SJCRH30 (cell line): ENCODE results near the gene NOG. TPM values are rescaled to one million over a fixed set of nuclear protein-coding genes. Genes with fewer than 3 reads are reported as not detected.
A peak's percentile ranks its signal among the peaks of the same experiment; 100 is the strongest.

Experiments
- DNase-seq, 2 experiments: peaks; one replicate each; pipeline ENCODE4 v3.0.0-alpha.2; 2015 to 2020
- H3K27ac ChIP-seq: fragments of 250-450 bp; sonication (Bioruptor Pico); 2 replicates; pipeline ENCODE4 v1.5.1; 2020; ENCODE audit warnings: mild to moderate bottlenecking, moderate library complexity
- H3K27me3 ChIP-seq: fragments of 250-450 bp; sonication (Bioruptor Pico); 2 replicates; pipeline ENCODE4 v1.5.1; 2020; ENCODE audit warnings: mild to moderate bottlenecking, moderate library complexity
- H3K36me3 ChIP-seq: fragments of 250-450 bp; sonication (Bioruptor Pico); 2 replicates; pipeline ENCODE4 v1.5.1; 2020; ENCODE audit warnings: mild to moderate bottlenecking, moderate library complexity
- H3K4me1 ChIP-seq: fragments of 250-450 bp; sonication (Bioruptor Pico); 2 replicates; pipeline ENCODE4 v1.5.1; 2020; ENCODE audit warnings: mild to moderate bottlenecking, moderate library complexity
- H3K4me3 ChIP-seq: fragments of 250-450 bp; sonication (Bioruptor Pico); 2 replicates; pipeline ENCODE4 v1.5.1; 2020; ENCODE audit warnings: mild to moderate bottlenecking, moderate library complexity
- H3K9me3 ChIP-seq: fragments of 250-450 bp; sonication (Bioruptor Pico); replicated peaks from 2 replicates; pipeline ENCODE4 v1.5.1; 2020; ENCODE audit warnings: mild to moderate bottlenecking, moderate library complexity
- total RNA-seq: library from RNA; depleted of rRNA; stranded (reverse); fragments of >200 nt; shearing (Covaris generic); gene quantifications from 2 replicates; pipeline ENCODE4 v1.2.3, GENCODE V29; 2014

NOG gene
- total RNA-seq, 1 experiment from 2014 or later: 19.8 TPM

GRCh38 chr17:56603486-56604238 lies 10.2 kb downstream of the NOG start:
- peak; percentile 73 to 88 for DNase-seq
- H3K36me3 ChIP-seq: no peaks in the 10 kb centered on the region
- no peaks in the 10 kb centered on the region for H3K27me3 ChIP-seq
- no peak overlapping the region for H3K4me3 ChIP-seq
- peaks cover 62% of the 10 kb centered on the region for H3K4me1 ChIP-seq
- peak overlapping the region; percentile 100 for H3K27ac ChIP-seq
- H3K9me3 ChIP-seq: no peaks in the 10 kb centered on the region; the same call in 1 of the 2 replicates

- H3K4me3 ChIP-seq: no peak overlapping the region
- peaks cover 51% of the 10 kb centered on the region for H3K4me1 ChIP-seq
- peak overlapping the region; percentile 100 for H3K27ac ChIP-seq
- no peaks in the 10 kb centered on the region for H3K27me3 ChIP-seq
- H3K36me3 ChIP-seq: no peaks in the 10 kb centered on the region
- no peaks in the 10 kb centered on the region; the same call in 1 of the 2 replicates for H3K9me3 ChIP-seq
- DNase-seq: peak; percentile 28 to 50
These were observed 11.3 kb downstream of the NOG start for GRCh38 chr17:56604691-56605290.

GRCh38 chr17:56608944-56609343 lies 15.4 kb downstream of the NOG start:
- H3K27me3 ChIP-seq: no peaks in the 10 kb centered on the region
- no peaks in the 10 kb centered on the region for H3K36me3 ChIP-seq
- no peaks in the 10 kb centered on the region; the same call in 1 of the 2 replicates for H3K9me3 ChIP-seq
- no peak for DNase-seq
- H3K4me3 ChIP-seq: no peak overlapping the region
- no peak overlapping the region for H3K27ac ChIP-seq
- peaks cover 21% of the 10 kb centered on the region for H3K4me1 ChIP-seq

GRCh38 chr17:56610321-56610720 lies 16.8 kb downstream of the NOG start:
- Histone ChIP-seq H3K9me3 (no peaks in the 10 kb centered on the region; the same call in 1 of the 2 replicates), H3K27me3 (no peaks in the 10 kb centered on the region), H3K4me1 (peaks cover 7% of the 10 kb centered on the region), H3K27ac (no peak overlapping the region), H3K4me3 (no peak overlapping the region), H3K36me3 (no peaks in the 10 kb centered on the region)
- DNase-seq: no peak

GRCh38 chr17:56613131-56613530 lies 19.6 kb downstream of the NOG start:
- Histone ChIP-seq H3K9me3 (no peaks in the 10 kb centered on the region), H3K27ac (no peak overlapping the region), H3K36me3 (no peaks in the 10 kb centered on the region), H3K4me3 (no peak overlapping the region), H3K4me1 (peaks cover 5% of the 10 kb centered on the region; the same call in 1 of the 2 replicates), H3K27me3 (no peaks in the 10 kb centered on the region)
- no peak for DNase-seq

GRCh38 chr17:56614522-56614921 lies 21.0 kb downstream of the NOG start:
- H3K9me3 ChIP-seq: no peaks in the 10 kb centered on the region
- no peaks in the 10 kb centered on the region for H3K36me3 ChIP-seq
- H3K4me1 ChIP-seq: peaks cover 5% of the 10 kb centered on the region; the same call in 1 of the 2 replicates
- no peak overlapping the region for H3K27ac ChIP-seq
- no peak for DNase-seq
- no peaks in the 10 kb centered on the region for H3K27me3 ChIP-seq
- no peak overlapping the region for H3K4me3 ChIP-seq

GRCh38 chr17:56616239-56616638 lies 22.7 kb downstream of the NOG start:
- Histone ChIP-seq H3K36me3 (no peaks in the 10 kb centered on the region), H3K27ac (no peak overlapping the region), H3K4me3 (no peak overlapping the region), H3K4me1 (peaks cover 5% of the 10 kb centered on the region; the same call in 1 of the 2 replicates), H3K9me3 (no peaks in the 10 kb centered on the region), H3K27me3 (no peaks in the 10 kb centered on the region)
- no peak for DNase-seq

GRCh38 chr17:56623383-56623782 lies 29.9 kb downstream of the NOG start:
- DNase-seq: peak; percentile 18 to 57
- no peak overlapping the region; the same call in 1 of the 2 replicates for H3K27ac ChIP-seq

GRCh38 chr17:56624309-56624708 lies 30.8 kb downstream of the NOG start:
- H3K27me3 ChIP-seq: no peaks in the 10 kb centered on the region
- no peak for DNase-seq
- H3K27ac ChIP-seq: no peak overlapping the region
- H3K36me3 ChIP-seq: no peaks in the 10 kb centered on the region
- H3K4me3 ChIP-seq: no peak overlapping the region
- H3K4me1 ChIP-seq: peaks cover 16% of the 10 kb centered on the region
- H3K9me3 ChIP-seq: no peaks in the 10 kb centered on the region

More at GRCh38 chr17:56623383-56623782, 29.9 kb downstream of the NOG start:
- no peaks in the 10 kb centered on the region for H3K36me3 ChIP-seq
- H3K27me3 ChIP-seq: no peaks in the 10 kb centered on the region
- no peaks in the 10 kb centered on the region for H3K9me3 ChIP-seq
- H3K4me1 ChIP-seq: peaks cover 16% of the 10 kb centered on the region
- H3K4me3 ChIP-seq: no peak overlapping the region

GRCh38 chr17:56624912-56625311 lies 31.4 kb downstream of the NOG start:
- H3K27ac ChIP-seq: no peak overlapping the region
- no peak for DNase-seq
- H3K36me3 ChIP-seq: no peaks in the 10 kb centered on the region
- peaks cover 16% of the 10 kb centered on the region for H3K4me1 ChIP-seq
- H3K27me3 ChIP-seq: no peaks in the 10 kb centered on the region
- H3K9me3 ChIP-seq: no peaks in the 10 kb centered on the region
- H3K4me3 ChIP-seq: no peak overlapping the region

- Histone ChIP-seq H3K27ac (no peak overlapping the region), H3K4me3 (no peak overlapping the region), H3K27me3 (no peaks in the 10 kb centered on the region), H3K9me3 (no peaks in the 10 kb centered on the region), H3K36me3 (no peaks in the 10 kb centered on the region), H3K4me1 (peaks cover under 1% of the 10 kb centered on the region; the same call in 1 of the 2 replicates)
- DNase-seq: peak; percentile 22 to 45
These were observed 36.1 kb downstream of the NOG start for GRCh38 chr17:56629531-56630075.

GRCh38 chr17:56630202-56630601 lies 36.7 kb downstream of the NOG start:
- H3K36me3 ChIP-seq: no peaks in the 10 kb centered on the region
- H3K27me3 ChIP-seq: no peaks in the 10 kb centered on the region
- no peaks in the 10 kb centered on the region; the same call in 1 of the 2 replicates for H3K4me1 ChIP-seq
- DNase-seq: no peak
- H3K4me3 ChIP-seq: no peak overlapping the region
- H3K27ac ChIP-seq: no peak overlapping the region
- H3K9me3 ChIP-seq: no peaks in the 10 kb centered on the region

- no peaks in the 10 kb centered on the region for H3K36me3 ChIP-seq
- no peak overlapping the region for H3K27ac ChIP-seq
- H3K27me3 ChIP-seq: no peaks in the 10 kb centered on the region
- DNase-seq: no peak
- no peaks in the 10 kb centered on the region; the same call in 1 of the 2 replicates for H3K4me1 ChIP-seq
- H3K4me3 ChIP-seq: no peak overlapping the region
- H3K9me3 ChIP-seq: no peaks in the 10 kb centered on the region
These were observed 40.2 kb downstream of the NOG start for GRCh38 chr17:56633681-56634080.

- Histone ChIP-seq H3K4me1 (no peaks in the 10 kb centered on the region), H3K9me3 (no peaks in the 10 kb centered on the region), H3K27me3 (no peaks in the 10 kb centered on the region), H3K27ac (no peak overlapping the region), H3K36me3 (no peaks in the 10 kb centered on the region), H3K4me3 (no peak overlapping the region)
- no peak for DNase-seq
These were observed 42.1 kb downstream of the NOG start for GRCh38 chr17:56635641-56636040.

GRCh38 chr17:56636265-56636664 lies 42.8 kb downstream of the NOG start:
- H3K9me3 ChIP-seq: no peaks in the 10 kb centered on the region
- no peaks in the 10 kb centered on the region for H3K4me1 ChIP-seq
- DNase-seq: no peak
- no peaks in the 10 kb centered on the region for H3K27me3 ChIP-seq
- H3K27ac ChIP-seq: no peak overlapping the region
- H3K36me3 ChIP-seq: no peaks in the 10 kb centered on the region
- no peak overlapping the region for H3K4me3 ChIP-seq
